Lower leg skin (tissue), 3 donors: ENCODE data around the gene CLDN6.

Experiments used
- CTCF ChIP-seq, 3 donors: fragments of 450-650 bp; IDR thresholded peaks; one replicate each; pipeline ENCODE4 v1.5.1; 2016; ENCODE audit warnings: antibody characterized with exemption in 3 of 3, mild to moderate bottlenecking in 3 of 3, moderate library complexity in 2 of 3
- POLR2A ChIP-seq, 2 donors: fragments of 450-650 bp; IDR thresholded peaks; one replicate each; pipeline ENCODE4 v1.6.1; 2016 to 2017; ENCODE audit warnings: antibody characterized with exemption in 2 of 2, mild to moderate bottlenecking in 1 of 2, moderate library complexity in 1 of 2

GRCh38 chr16:2991566-2992261 lies 26.3 kb downstream of the CLDN6 start:
- TF ChIP-seq POLR2A (IDR thresholded peaks at IDR 0.05) (no peak), CTCF (IDR thresholded peaks at IDR 0.05) (no peak)
